B cell (primary cell): ENCODE data around the gene TP53. TPM values are rescaled to one million over a fixed set of nuclear protein-coding genes. Genes with fewer than 3 reads are reported as not detected.

Experiments
- ATAC-seq: fragments of 200-7000 bp; cut with Tn5 transposase; one replicate; pipeline ENCODE4 v1.10.0; 2021; ENCODE audit warnings: low read depth, mild to moderate bottlenecking, moderate number of reproducible peaks, moderate library complexity
- CTCF ChIA-PET: fragments of 350-600 bp; sonication (Branson Sonifier 250); formaldehyde crosslinking; loops from one replicate; lab custom pipeline; 2021; ENCODE audit warnings: antibody characterized with exemption, inconsistent platforms; lab: Charles Lee
- POLR2A ChIA-PET: fragments of 350-600 bp; sonication (Branson Sonifier 250); formaldehyde crosslinking; loops from one replicate; lab custom pipeline; 2021; ENCODE audit warnings: antibody characterized with exemption; lab: Charles Lee
- DNase-seq: peaks from one replicate; pipeline ENCODE4 v3.0.0; 2013
- H2AFZ ChIP-seq: 2 replicates; pipeline ENCODE4 v1.6.1; 2012; ENCODE audit warnings: mild to moderate bottlenecking, low read depth, low read length; ENCODE audit not compliant: insufficient read depth, poor library complexity, severe bottlenecking
- H3K27ac ChIP-seq, 2 donors: 1 replicate in 1 of 2; 2 replicates in 1 of 2; pipeline ENCODE4 v1.5.1; 2012 to 2013; ENCODE audit warnings: low read length in 2 of 2, mild to moderate bottlenecking in 2 of 2, moderate library complexity in 1 of 2
- H3K27me3 ChIP-seq, 4 experiments: fragments of 200-600 bp in 1 of 4; sonication (generic) in 1 of 4; replicated peaks in 1 of 4; 1 replicate in 2 of 4; 2 replicates in 2 of 4; pipeline versions ENCODE4 v1.6.1 to v1.7.0; 2013 to 2016; ENCODE audit warnings: low read length in 3 of 4, mild to moderate bottlenecking in 2 of 4, mixed read lengths in 1 of 4, moderate library complexity in 1 of 4; ENCODE audit not compliant: insufficient read depth in 4 of 4, control insufficient read depth in 3 of 4; ENCODE audit errors: control extremely low read depth in 1 of 4
- H3K36me3 ChIP-seq, 2 experiments: replicated peaks in 1 of 2; 1 replicate in 1 of 2; 2 replicates in 1 of 2; pipeline versions ENCODE4 v1.6.1 to v1.7.1; 2013; ENCODE audit warnings: low read length in 1 of 2; ENCODE audit not compliant: insufficient read depth in 2 of 2, control insufficient read depth in 1 of 2; ENCODE audit errors: control extremely low read depth in 1 of 2, extremely low read depth in 1 of 2
- H3K4me1 ChIP-seq, 2 donors: fragments of 200-600 bp in 1 of 2; sonication (generic) in 1 of 2; 1 replicate in 1 of 2; 2 replicates in 1 of 2; pipeline versions ENCODE4 v1.5.1 to v1.6.1; 2013 to 2017; ENCODE audit warnings: low read length in 2 of 2; ENCODE audit not compliant: control insufficient read depth in 2 of 2, insufficient read depth in 2 of 2
- H3K4me2 ChIP-seq: replicated peaks from 2 replicates; pipeline ENCODE3; 2012; ENCODE audit warnings: mild to moderate bottlenecking, low read depth, low read length; ENCODE audit not compliant: poor library complexity, severe bottlenecking
- H3K4me3 ChIP-seq, 5 experiments: fragments of 200-600 bp in 1 of 5; sonication (generic) in 1 of 5; 1 replicate in 3 of 5; 2 replicates in 2 of 5; pipeline versions ENCODE4 v1.5.1 to v1.7.0; 2011 to 2016; ENCODE audit warnings: low read length in 4 of 5, mild to moderate bottlenecking in 4 of 5, low read depth in 2 of 5, control low read depth in 1 of 5, moderate library complexity in 1 of 5; ENCODE audit not compliant: insufficient read depth in 1 of 5; ENCODE audit errors: control extremely low read depth in 1 of 5, extremely low read depth in 1 of 5
- H3K79me2 ChIP-seq: fragments of 200-600 bp; sonication (generic); one replicate; pipeline ENCODE4 v1.6.0; 2016; ENCODE audit warnings: low read length; ENCODE audit not compliant: control insufficient read depth, insufficient read depth
- H3K9ac ChIP-seq: fragments of 200-600 bp; sonication (generic); 2 replicates; pipeline ENCODE4 v1.6.1; 2017; ENCODE audit warnings: mild to moderate bottlenecking, low read length, moderate library complexity
- H3K9me3 ChIP-seq, 3 donors: one replicate each; pipeline versions ENCODE4 v1.6.1 to v1.7.1; 2013; ENCODE audit warnings: low read length in 2 of 3; ENCODE audit not compliant: control insufficient read depth in 2 of 3, insufficient read depth in 1 of 3; ENCODE audit errors: control extremely low read depth in 1 of 3
- H4K20me1 ChIP-seq: 2 replicates; pipeline ENCODE4 v1.6.0; 2012; ENCODE audit warnings: mild to moderate bottlenecking, low read length; ENCODE audit not compliant: insufficient read depth, control insufficient read depth, poor library complexity, severe bottlenecking
- H3K27ac Mint-ChIP-seq: one replicate; pipeline ENCODE4 v1.8.0; 2021; ENCODE audit warnings: mixed read lengths
- H3K27me3 Mint-ChIP-seq: one replicate; pipeline ENCODE4 v1.8.0; 2021; ENCODE audit warnings: mixed read lengths
- H3K4me1 Mint-ChIP-seq: one replicate; pipeline ENCODE4 v1.8.0; 2021; ENCODE audit warnings: mixed read lengths
- H3K4me3 Mint-ChIP-seq: one replicate; pipeline ENCODE4 v1.8.0; 2021; ENCODE audit warnings: mixed read lengths
- H3K9me3 Mint-ChIP-seq: one replicate; pipeline ENCODE4 v1.8.0; 2022; ENCODE audit warnings: mixed read lengths; ENCODE audit not compliant: insufficient read depth
- EZH2 ChIP-seq: IDR thresholded peaks from 2 replicates; pipeline ENCODE4 v1.6.1; 2012; ENCODE audit warnings: borderline replicate concordance, low read depth, mild to moderate bottlenecking, moderate library complexity, low read length; ENCODE audit not compliant: insufficient read depth, poor library complexity, severe bottlenecking
- WGBS: methylation state at CpG from one replicate; pipeline ENCODE4 v1.1.5; 2013; ENCODE audit warnings: missing lambda C conversion rate; ENCODE audit not compliant: insufficient coverage; 5-methylcytosine and 5-hydroxymethylcytosine counted together
- intact Hi-C: fragments of 100-400 bp; cut with micrococcal nuclease; formaldehyde crosslinking; loops from one replicate; pipeline ENCODE4 v1.10.0; 2022
- polyA minus RNA-seq: library from RNA; depleted of rRNA, polyadenylated mRNA; stranded (reverse); fragments of >200 nt; gene quantifications from 2 replicates; pipeline ENCODE4 v1.2.3, GENCODE V29; 2012
- polyA plus RNA-seq: library from polyadenylated mRNA; depleted of rRNA; stranded (reverse); fragments of >200 nt; gene quantifications from 2 replicates; pipeline ENCODE4 v1.2.3, GENCODE V29; 2012
- total RNA-seq, 2 donors: library from RNA; stranded (reverse); fragments of 120-200 nt in 1 of 2; gene quantifications; 1 replicate in 1 of 2; 2 replicates in 1 of 2; pipeline versions ENCODE4 v1.2.3 to v1.2.4, GENCODE V29; 2013 to 2022
- TF ChIP-seq, protein P1 (sequence below): fragments of 200-600 bp; IDR thresholded peaks from one replicate; pipeline ENCODE4 v1.8.0; 2022; ENCODE audit warnings: antibody characterized with exemption, mild to moderate bottlenecking

TP53 gene
- total RNA-seq (89.9 and 101 TPM in 2 replicates), polyA plus RNA-seq (59.4 and 76.1 TPM in 2 replicates), polyA minus RNA-seq (40.6 and 67.8 TPM in 2 replicates)
- total RNA-seq (2013), result 44.5 TPM

DNA sequence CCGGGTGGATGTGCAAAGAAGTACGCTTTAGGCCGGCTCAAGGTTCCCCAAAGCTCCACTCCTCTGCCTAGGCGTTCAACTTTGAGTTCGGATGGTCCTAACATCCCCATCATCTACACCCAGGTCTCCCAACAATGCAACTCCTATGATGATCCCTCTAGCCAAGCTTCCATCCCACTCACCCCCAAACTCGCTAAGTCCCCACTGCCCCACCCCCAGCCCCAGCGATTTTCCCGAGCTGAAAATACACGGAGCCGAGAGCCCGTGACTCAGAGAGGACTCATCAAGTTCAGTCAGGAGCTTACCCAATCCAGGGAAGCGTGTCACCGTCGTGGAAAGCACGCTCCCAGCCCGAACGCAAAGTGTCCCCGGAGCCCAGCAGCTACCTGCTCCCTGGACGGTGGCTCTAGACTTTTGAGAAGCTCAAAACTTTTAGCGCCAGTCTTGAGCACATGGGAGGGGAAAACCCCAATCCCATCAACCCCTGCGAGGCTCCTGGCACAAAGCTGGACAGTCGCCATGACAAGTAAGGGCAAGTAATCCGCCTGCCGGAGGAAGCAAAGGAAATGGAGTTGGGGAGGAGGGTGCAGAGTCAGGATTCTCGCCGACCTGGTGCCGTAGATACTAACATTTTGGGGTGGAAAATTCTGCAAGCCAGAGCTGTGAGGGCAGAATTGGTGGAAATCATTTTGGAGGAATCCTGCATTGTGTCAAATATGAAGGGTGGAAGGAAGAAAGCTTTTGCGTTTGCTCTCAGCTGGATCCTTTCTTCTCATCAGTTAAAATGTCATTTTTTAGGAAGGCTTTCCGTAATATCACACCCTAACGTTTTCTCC lies at the start of gene TP53:
Gene TP53 (minus strand): TSS at position 419 of the 836 bp plus-strand sequence. CDS start 10,896 bp downstream, outside the sequence.
- H3K27ac ChIP-seq, result peak within 1 kb of the TSS; percentile 94 to 99
- TF ChIP-seq, protein P1, sequence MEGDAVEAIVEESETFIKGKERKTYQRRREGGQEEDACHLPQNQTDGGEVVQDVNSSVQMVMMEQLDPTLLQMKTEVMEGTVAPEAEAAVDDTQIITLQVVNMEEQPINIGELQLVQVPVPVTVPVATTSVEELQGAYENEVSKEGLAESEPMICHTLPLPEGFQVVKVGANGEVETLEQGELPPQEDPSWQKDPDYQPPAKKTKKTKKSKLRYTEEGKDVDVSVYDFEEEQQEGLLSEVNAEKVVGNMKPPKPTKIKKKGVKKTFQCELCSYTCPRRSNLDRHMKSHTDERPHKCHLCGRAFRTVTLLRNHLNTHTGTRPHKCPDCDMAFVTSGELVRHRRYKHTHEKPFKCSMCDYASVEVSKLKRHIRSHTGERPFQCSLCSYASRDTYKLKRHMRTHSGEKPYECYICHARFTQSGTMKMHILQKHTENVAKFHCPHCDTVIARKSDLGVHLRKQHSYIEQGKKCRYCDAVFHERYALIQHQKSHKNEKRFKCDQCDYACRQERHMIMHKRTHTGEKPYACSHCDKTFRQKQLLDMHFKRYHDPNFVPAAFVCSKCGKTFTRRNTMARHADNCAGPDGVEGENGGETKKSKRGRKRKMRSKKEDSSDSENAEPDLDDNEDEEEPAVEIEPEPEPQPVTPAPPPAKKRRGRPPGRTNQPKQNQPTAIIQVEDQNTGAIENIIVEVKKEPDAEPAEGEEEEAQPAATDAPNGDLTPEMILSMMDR, result no peak
- no peak for TF ChIP-seq EZH2
- Mint-ChIP-seq H3K9me3 (no peaks in the 10 kb centered on the region), H3K27ac (peak within 1 kb of the TSS; percentile 100), H3K4me3 (peak within 1 kb of the TSS; percentile 98), H3K4me1 (peaks cover 37% of the 10 kb centered on the region), H3K27me3 (no peaks in the 10 kb centered on the region)
- peaks cover 22 to 32% of the 10 kb centered on the region in 2 donors for H3K4me1 ChIP-seq
- no peaks in the 10 kb centered on the region for H3K9me3 ChIP-seq
- peak within 1 kb of the TSS; percentile 97 for H3K9ac ChIP-seq
- no peaks in the 10 kb centered on the region for H3K27me3 ChIP-seq
- no peaks in the 10 kb centered on the region for H4K20me1 ChIP-seq
- H2AFZ ChIP-seq, result peak within 1 kb of the TSS; percentile 88
- ATAC-seq, result peak; percentile 51
- H3K4me3 ChIP-seq, result peak within 1 kb of the TSS; percentile 68 to 100 (median 100)
- peaks cover 0 to 8% of the 10 kb centered on the region in 2 experiments for H3K36me3 ChIP-seq
- H3K4me2 ChIP-seq, result peak within 1 kb of the TSS; percentile 84
- intact Hi-C loops, result loop anchor here (1.0 to 5.0 kb wide), 12 partner anchors 36 to 1035 kb away; partner anchors contain the start of genes ATP1B2, C17orf100, CTC1 and CTDNEP1
- under 1% methylated on average over 24 of the region's 30 CpGs for WGBS
- CTCF ChIA-PET, result interaction anchor here (0.6 to 5.2 kb wide), 43 partner anchors 9 to 1166 kb away, joined by 3 to 35 read pairs (median 4); partner anchors contain the start of genes ACAP1, ATP1B2, CD68 and CTC1
- POLR2A ChIA-PET, result interaction anchor here (0.6 to 3.6 kb wide), 34 partner anchors 10 to 675 kb away, joined by 3 to 35 read pairs (median 4); partner anchors contain the start of genes ATP1B2, CD68, CTC1 and FXR2
- H3K79me2 ChIP-seq, result peaks cover 57% of the 10 kb centered on the region
- DNase-seq, result peak; percentile 94
